Upper lobe of left lung (tissue), 6 donors: ENCODE data around the gene TSR1. TPM values are rescaled to one million over a fixed set of nuclear protein-coding genes. Genes with fewer than 3 reads are reported as not detected.
"Not testable (repeated sequence)": the region's sequence is repeated elsewhere in the genome, so short reads cannot be mapped to it uniquely, and the experiment has no call there.

Experiments used
- ATAC-seq, 2 donors: fragments of 200-7000 bp; cut with Tn5 transposase; one replicate each; pipeline ENCODE4 v1.9.1; 2022; ENCODE audit warnings: mild to moderate bottlenecking in 2 of 2, moderate library complexity in 2 of 2; ENCODE audit not compliant: low FRiP score in 2 of 2
- DNase-seq, 2 donors: peaks; one replicate each; pipeline ENCODE4 v3.0.0-alpha.2; 2019 to 2020
- H3K27ac ChIP-seq, 4 donors: fragments of 200-600 bp; sonication (generic); one replicate each; pipeline ENCODE4 v1.5.1; 2016 to 2019
- H3K27me3 ChIP-seq, 4 donors: fragments of 200-600 bp; sonication (generic); one replicate each; pipeline ENCODE4 v1.5.1; 2017 to 2019
- H3K36me3 ChIP-seq, 4 donors: fragments of 200-600 bp; sonication (generic); one replicate each; pipeline ENCODE4 v1.5.1; 2016 to 2019
- H3K4me1 ChIP-seq, 4 donors: fragments of 200-600 bp; sonication (generic); one replicate each; pipeline ENCODE4 v1.5.1; 2018 to 2019
- H3K4me3 ChIP-seq, 4 donors: fragments of 200-600 bp; sonication (generic); one replicate each; pipeline ENCODE4 v1.5.1; 2017 to 2019; ENCODE audit warnings: mild to moderate bottlenecking in 2 of 4, moderate library complexity in 1 of 4
- H3K9me3 ChIP-seq, 4 donors: fragments of 200-600 bp; sonication (generic); one replicate each; pipeline ENCODE4 v1.5.1; 2018 to 2019
- CTCF ChIP-seq, 6 experiments: fragments of 450-650 bp in 4 of 6; fragments of 200-600 bp in 2 of 6; sonication (generic) in 2 of 6; IDR thresholded peaks; one replicate each; pipeline ENCODE4 v1.5.1; 2016 to 2019; ENCODE audit warnings: antibody characterized with exemption in 6 of 6
- EP300 ChIP-seq, 4 donors: sonication (generic); formaldehyde crosslinking; IDR thresholded peaks; one replicate each; pipeline ENCODE4 v1.5.1; 2017; ENCODE audit warnings: antibody characterized with exemption in 4 of 4, control low read depth in 2 of 4
- POLR2A ChIP-seq, 4 donors: fragments of 450-650 bp; IDR thresholded peaks; one replicate each; pipeline ENCODE4 v1.5.1; 2016 to 2017; ENCODE audit warnings: antibody characterized with exemption in 4 of 4, mild to moderate bottlenecking in 2 of 4
- POLR2AphosphoS5 ChIP-seq, 2 donors: sonication (generic); formaldehyde crosslinking; IDR thresholded peaks; one replicate each; pipeline ENCODE4 v1.5.1; 2017; ENCODE audit warnings: antibody characterized with exemption in 2 of 2
- WGBS, 2 donors: methylation state at CpG; one replicate each; pipeline ENCODE4 v1.1.5; 2017 to 2018; 5-methylcytosine and 5-hydroxymethylcytosine counted together
- total RNA-seq, 6 donors: library from RNA; depleted of rRNA in 4 of 6; stranded (reverse); fragments of >200 nt in 4 of 6; gene quantifications; one replicate each; pipeline versions ENCODE4 v1.1.0 to v1.2.1, GENCODE V29; 2016 to 2021
- donor health status: DM: no; HTN: no; CAD: no; lungs with moderate emphysema.
- donor health status: DM: no; HTN: yes; CAD: no; lungs with severe emphysema.

Gene TSR1
- total RNA-seq, 6 donors from 2014 or later, result 15.8 to 52.4 (median 23.6) TPM

GRCh38 chr17:2321399-2321798, 14.9 kb downstream of the TSR1 start:
- peaks cover 21 to 71% (median 53%) of the 10 kb centered on the region in 4 donors for H3K36me3 ChIP-seq
- H3K4me3 ChIP-seq, result no peak overlapping the region
- DNase-seq (no peak), ATAC-seq (no peak)
- H3K27me3 ChIP-seq, result no peaks in the 10 kb centered on the region
- H3K27ac ChIP-seq, result no peak overlapping the region
- no peaks in the 10 kb centered on the region for H3K9me3 ChIP-seq
- no peaks in the 10 kb centered on the region for H3K4me1 ChIP-seq
- WGBS, 2 donors, result 65 to 80% methylated on average over 1 of the region's 1 CpG
- no peak for TF ChIP-seq EP300 (IDR thresholded peaks at IDR 0.05)
- no peak for TF ChIP-seq POLR2A (IDR thresholded peaks at IDR 0.05)
- no peak for TF ChIP-seq CTCF (IDR thresholded peaks at IDR 0.05)
- TF ChIP-seq POLR2AphosphoS5 (IDR thresholded peaks at IDR 0.05), result no peak

- no peak for DNase-seq
- H3K27me3 ChIP-seq, result no peaks in the 10 kb centered on the region
These were observed 17.2 kb downstream of the TSR1 start for GRCh38 chr17:2319051-2319450.

GRCh38 chr17:2317796-2318195, 18.5 kb downstream of the TSR1 start:
- H3K4me1 ChIP-seq, result no peaks in the 10 kb centered on the region
- DNase-seq (no peak), ATAC-seq (no peak)
- no peak overlapping the region for H3K4me3 ChIP-seq
- TF ChIP-seq CTCF (IDR thresholded peaks at IDR 0.05), result no peak
- no peak for TF ChIP-seq POLR2A (IDR thresholded peaks at IDR 0.05)
- TF ChIP-seq POLR2AphosphoS5 (IDR thresholded peaks at IDR 0.05), result no peak
- no peak for TF ChIP-seq EP300 (IDR thresholded peaks at IDR 0.05)
- H3K27me3 ChIP-seq, result no peaks in the 10 kb centered on the region
- no peaks in the 10 kb centered on the region for H3K9me3 ChIP-seq
- H3K36me3 ChIP-seq, result peaks cover under 1 to 35% (median 21%) of the 10 kb centered on the region in 4 donors
- WGBS, 2 donors, result 93 to 98% methylated on average over 3 of the region's 3 CpGs
- no peak overlapping the region for H3K27ac ChIP-seq

More at GRCh38 chr17:2319051-2319450, 17.2 kb downstream of the TSR1 start:
- Histone ChIP-seq H3K27ac (no peak overlapping the region), H3K36me3 (peaks cover 11 to 48% (median 34%) of the 10 kb centered on the region in 4 donors), H3K4me1 (no peaks in the 10 kb centered on the region), H3K9me3 (no peaks in the 10 kb centered on the region), H3K4me3 (no peak overlapping the region)
- no peak for ATAC-seq
- TF ChIP-seq POLR2AphosphoS5 (IDR thresholded peaks at IDR 0.05) (no peak), POLR2A (IDR thresholded peaks at IDR 0.05) (no peak), CTCF (IDR thresholded peaks at IDR 0.05) (no peak), EP300 (IDR thresholded peaks at IDR 0.05) (no peak)

GRCh38 chr17:2316916-2317205, 19.4 kb downstream of the TSR1 start:
- 90 to 95% methylated on average over 7 of the region's 7 CpGs for WGBS, 2 donors
- not testable (repeated sequence) for H3K27ac ChIP-seq

GRCh38 chr17:2312736-2313135, 23.5 kb downstream of the TSR1 start:
- TF ChIP-seq EP300 (IDR thresholded peaks at IDR 0.05) (no peak), POLR2A (IDR thresholded peaks at IDR 0.05) (no peak), POLR2AphosphoS5 (IDR thresholded peaks at IDR 0.05) (no peak), CTCF (IDR thresholded peaks at IDR 0.05) (no peak)
- no peak overlapping the region for H3K4me3 ChIP-seq
- H3K4me1 ChIP-seq, result peaks cover 0 to 7% (median 3%) of the 10 kb centered on the region in 4 donors
- H3K27me3 ChIP-seq, result no peaks in the 10 kb centered on the region
- WGBS, 2 donors, result 96% methylated on average over 5 of the region's 5 CpGs
- DNase-seq (no peak), ATAC-seq (no peak)
- H3K36me3 ChIP-seq, result no peaks in the 10 kb centered on the region
- H3K9me3 ChIP-seq, result no peaks in the 10 kb centered on the region
- H3K27ac ChIP-seq, result no peak overlapping the region

More at GRCh38 chr17:2316916-2317205, 19.4 kb downstream of the TSR1 start:
- H3K27me3 ChIP-seq, DNase-seq, ATAC-seq, H3K9me3 ChIP-seq, H3K4me3 ChIP-seq, H3K4me1 ChIP-seq: not testable (repeated sequence)
- peaks cover 0 to 26% (median 13%) of the 10 kb centered on the region in 4 donors for H3K36me3 ChIP-seq
